GM04503 (cell line): ENCODE measurements around the gene BTN3A1.
A peak's percentile ranks its signal among the peaks of the same experiment; 100 is the strongest.
"Not testable (repeated sequence)": the region's sequence is repeated elsewhere in the genome, so short reads cannot be mapped to it uniquely, and the experiment has no call there.

Experiments used
- DNase-seq: peaks from one replicate; pipeline ENCODE4 v3.0.0-alpha.2; 2012; ENCODE audit warnings: low read depth

Gene BTN3A1

GRCh38 chr6:26415036-26415614 lies 13.1 kb downstream of the BTN3A1 start:
- no peak for DNase-seq

GRCh38 chr6:26415791-26416190 lies 13.7 kb downstream of the BTN3A1 start:
- no peak for DNase-seq

- DNase-seq = no peak
These were observed 14.2 kb downstream of the BTN3A1 start for GRCh38 chr6:26416288-26416687.

GRCh38 chr6:26418077-26418476 lies 16.0 kb downstream of the BTN3A1 start:
- not testable (repeated sequence) for DNase-seq

GRCh38 chr6:26418795-26419194 lies 16.7 kb downstream of the BTN3A1 start:
- not testable (repeated sequence) for DNase-seq

- DNase-seq = no peak
These were observed 18.7 kb downstream of the BTN3A1 start for GRCh38 chr6:26420688-26421171.

GRCh38 chr6:26421259-26422144 lies 19.4 kb downstream of the BTN3A1 start:
- DNase-seq = peak; percentile 79

GRCh38 chr6:26422329-26422728 lies 20.3 kb downstream of the BTN3A1 start:
- DNase-seq = no peak

GRCh38 chr6:26426691-26427450 lies 24.8 kb downstream of the BTN3A1 start:
- no peak for DNase-seq

GRCh38 chr6:26427451-26427809 lies 25.4 kb downstream of the BTN3A1 start:
- DNase-seq = no peak

- no peak for DNase-seq
These were observed 26.1 kb downstream of the BTN3A1 start for GRCh38 chr6:26428206-26428605.

GRCh38 chr6:26430787-26431186 lies 28.7 kb downstream of the BTN3A1 start:
- no peak for DNase-seq

GRCh38 chr6:26431258-26432172 lies 29.4 kb downstream of the BTN3A1 start:
- no peak for DNase-seq

- no peak for DNase-seq
These were observed 30.6 kb downstream of the BTN3A1 start for GRCh38 chr6:26432627-26433201.

GRCh38 chr6:26433680-26434079 lies 31.6 kb downstream of the BTN3A1 start:
- DNase-seq = not testable (repeated sequence)

GRCh38 chr6:26436018-26436417 lies 33.9 kb downstream of the BTN3A1 start:
- no peak for DNase-seq

- DNase-seq = no peak
These were observed 35.5 kb downstream of the BTN3A1 start for GRCh38 chr6:26437550-26437949.

- DNase-seq = no peak
These were observed 35.9 kb downstream of the BTN3A1 start for GRCh38 chr6:26438000-26438399.

GRCh38 chr6:26439151-26440125 lies 37.4 kb downstream of the BTN3A1 start:
- no peak for DNase-seq

GRCh38 chr6:26440977-26441358 lies 38.9 kb downstream of the BTN3A1 start:
- DNase-seq = no peak
